H54 (cell line): Measurements from ENCODE around the gene HLA-DPB1.
A peak's percentile ranks its signal among the peaks of the same experiment; 100 is the strongest.
"Not testable (repeated sequence)": the region's sequence is repeated elsewhere in the genome, so short reads cannot be mapped to it uniquely, and the experiment has no call there.

Experiments
- DNase-seq: peaks from one replicate; pipeline ENCODE4 v3.0.0; 2011; ENCODE audit warnings: low spot score, mixed read lengths; ENCODE audit not compliant: insufficient read length
- FAIRE-seq: peaks from 3 replicates; lab custom pipeline; 2011; peaks lifted over from hg19 to GRCh38; lab: Jason Lieb, UNC
- POLR2A ChIP-seq: IDR thresholded peaks from 2 replicates; pipeline ENCODE4 v1.6.1; 2011; ENCODE audit warnings: low read depth, mild to moderate bottlenecking, low read length

Gene HLA-DPB1

DNA sequence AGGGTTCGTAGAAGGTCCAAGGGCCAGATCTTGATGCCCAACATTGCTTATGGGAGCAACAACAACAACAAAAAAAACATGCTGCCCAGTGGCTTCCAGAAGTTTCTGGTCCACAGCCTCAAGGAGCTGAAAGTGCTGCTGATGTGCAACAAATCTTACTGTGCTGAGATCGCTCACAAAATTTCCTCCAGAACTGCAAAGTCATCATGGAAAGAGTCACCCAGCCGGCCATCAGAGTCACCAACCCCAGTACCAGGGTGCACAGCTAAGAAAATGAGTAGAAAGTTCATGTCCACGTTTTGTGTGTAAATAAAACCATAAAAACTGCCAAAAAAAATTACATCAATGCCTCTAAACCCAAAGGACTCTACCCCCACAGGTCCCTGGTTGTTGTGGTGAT lies 3.8 kb downstream of the HLA-DPB1 start:
- FAIRE-seq, result no peak
- no peak for TF ChIP-seq POLR2A
- DNase-seq, result no peak

- no peak for FAIRE-seq
- DNase-seq, result no peak
- TF ChIP-seq POLR2A, result no peak
Observed at GRCh38 chr6:33080127-33081089, 4.6 kb downstream of the HLA-DPB1 start.

- FAIRE-seq (no peak), DNase-seq (no peak)
- TF ChIP-seq POLR2A, result no peak
Observed at GRCh38 chr6:33081098-33081824, 5.5 kb downstream of the HLA-DPB1 start.

- FAIRE-seq (no peak), DNase-seq (peak; percentile 15)
- TF ChIP-seq POLR2A, result no peak
Observed at GRCh38 chr6:33082702-33083101, 6.9 kb downstream of the HLA-DPB1 start.

DNA sequence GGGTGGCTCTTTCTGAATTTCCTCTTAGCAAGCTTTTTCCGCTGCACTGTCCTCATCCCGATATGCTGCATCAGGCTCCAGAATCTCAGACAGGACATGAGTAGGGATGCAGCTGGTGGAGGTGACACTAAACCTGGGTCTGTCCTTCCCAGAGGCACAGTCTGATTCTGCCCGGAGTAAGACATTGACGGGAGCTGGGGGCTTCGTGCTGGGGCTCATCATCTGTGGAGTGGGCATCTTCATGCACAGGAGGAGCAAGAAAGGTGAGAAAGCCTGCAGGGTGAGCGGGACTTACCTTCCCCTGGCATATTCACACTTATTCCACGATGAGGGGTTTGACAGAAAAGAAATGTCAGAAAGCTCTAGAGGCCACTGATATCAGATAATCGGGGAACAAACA lies 9.8 kb downstream of the HLA-DPB1 start:
- TF ChIP-seq POLR2A, result no peak
- DNase-seq (no peak), FAIRE-seq (no peak)

GRCh38 chr6:33088258-33088930 lies 12.6 kb downstream of the HLA-DPB1 start:
- FAIRE-seq (no peak), DNase-seq (no peak)
- no peak for TF ChIP-seq POLR2A

DNA sequence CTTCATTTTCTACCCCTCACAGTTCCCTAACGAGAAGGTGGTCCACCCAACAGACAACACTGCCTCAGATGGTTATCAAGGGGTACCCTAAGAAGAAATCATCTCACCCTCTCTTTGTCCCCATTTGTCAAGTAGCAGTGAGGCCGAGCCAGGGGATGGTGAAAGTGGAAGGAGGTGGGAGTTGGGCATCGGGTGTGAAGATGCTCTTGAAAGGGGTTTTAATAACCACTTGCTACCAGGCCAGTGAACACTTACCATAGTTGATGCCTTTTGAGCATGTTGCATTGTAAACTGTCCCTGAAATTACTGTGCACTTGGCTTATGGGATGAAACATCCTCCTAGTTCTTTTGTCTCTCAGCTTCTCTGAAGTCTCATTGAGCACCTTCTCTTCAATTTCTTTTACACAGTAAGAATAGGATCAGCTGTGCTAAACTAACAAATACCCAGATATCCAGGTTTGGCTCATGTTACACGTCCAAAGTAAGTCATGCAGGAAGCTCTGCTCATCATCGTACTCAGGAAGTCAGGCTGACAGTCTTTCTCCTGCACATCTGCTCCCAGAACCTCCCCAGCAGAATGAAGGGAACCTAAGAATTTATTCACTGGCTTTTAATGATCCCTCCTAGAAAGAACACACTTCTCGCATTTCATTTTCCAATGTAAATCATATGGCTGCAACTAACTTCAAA lies 13.3 kb downstream of the HLA-DPB1 start:
- no peak for TF ChIP-seq POLR2A
- no peak for FAIRE-seq

DNA sequence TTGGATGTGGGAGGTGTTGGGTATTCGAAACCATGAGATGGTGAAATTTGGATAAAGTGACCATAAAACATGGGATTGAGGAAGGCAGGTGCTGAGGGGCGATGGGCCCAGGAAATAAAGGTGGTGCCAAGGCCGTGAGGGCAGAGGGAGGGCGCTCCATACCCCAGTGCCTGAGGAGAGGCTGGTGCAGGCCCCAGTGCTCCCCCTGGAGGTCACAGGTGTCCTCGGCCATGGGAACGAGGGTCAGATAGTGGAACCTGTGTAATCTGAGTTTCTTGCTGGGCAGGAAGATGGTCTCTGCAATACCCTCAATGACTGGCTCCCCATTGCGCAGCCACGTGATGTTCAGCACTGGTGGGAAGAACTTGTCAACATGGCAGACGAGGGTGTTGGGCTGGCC lies 16.2 kb downstream of the HLA-DPB1 start:
- FAIRE-seq (no peak), DNase-seq (no peak)
- no peak for TF ChIP-seq POLR2A

More for the DNA sequence above, 13.3 kb downstream of the HLA-DPB1 start:
- no peak for DNase-seq

GRCh38 chr6:33092385-33092784 lies 16.6 kb downstream of the HLA-DPB1 start:
- DNase-seq, result no peak
- no peak for TF ChIP-seq POLR2A
- no peak for FAIRE-seq

DNA sequence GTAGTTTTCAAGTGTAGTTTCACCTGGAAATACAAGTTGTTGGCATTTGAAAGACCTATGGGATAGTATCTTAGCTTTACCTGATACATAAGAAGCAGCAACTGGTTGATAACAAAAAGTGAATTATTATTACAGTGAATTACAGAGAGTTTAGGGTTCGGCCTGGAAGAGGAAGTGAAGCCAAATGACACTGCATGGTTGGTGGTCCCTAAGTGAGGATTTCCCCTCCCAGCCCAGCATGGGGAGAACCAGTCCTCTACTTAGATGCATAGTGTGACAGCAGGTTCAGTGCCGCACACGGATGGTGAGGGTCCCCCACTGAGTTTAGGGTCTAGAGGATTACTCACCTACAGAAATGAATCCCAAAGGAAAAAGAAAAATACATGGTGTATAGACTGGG lies 18.1 kb downstream of the HLA-DPB1 start:
- DNase-seq (no peak), FAIRE-seq (no peak)
- no peak for TF ChIP-seq POLR2A

GRCh38 chr6:33095681-33096080 lies 19.9 kb downstream of the HLA-DPB1 start:
- no peak for DNase-seq
- no peak for TF ChIP-seq POLR2A
- no peak for FAIRE-seq

GRCh38 chr6:33101121-33101737 lies 25.4 kb downstream of the HLA-DPB1 start:
- not testable (repeated sequence) for DNase-seq, FAIRE-seq

DNA sequence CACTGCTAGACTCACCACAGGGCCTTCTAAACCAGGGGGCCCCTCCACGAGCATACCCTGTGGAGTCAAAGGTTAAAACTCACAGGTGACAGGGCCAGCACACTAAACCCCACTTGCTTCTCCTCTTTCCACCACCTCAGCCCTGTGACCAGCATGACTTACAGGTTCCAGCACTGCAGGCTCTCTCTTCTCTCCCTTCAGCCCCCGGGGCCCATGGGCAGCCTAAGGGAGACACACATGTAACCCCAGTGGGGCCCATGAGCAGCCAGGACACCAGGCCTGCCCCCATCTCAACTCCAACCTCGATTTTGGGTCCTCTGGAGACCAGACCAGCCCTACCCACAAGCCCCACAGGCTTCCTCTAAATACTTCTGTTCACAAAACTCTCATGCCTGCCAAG lies 28.0 kb downstream of the HLA-DPB1 start:
- DNase-seq (no peak), FAIRE-seq (no peak)
- no peak for TF ChIP-seq POLR2A
